K562 (cell line): ENCODE data around the gene LCN12. TPM values are rescaled to one million over a fixed set of nuclear protein-coding genes. Genes with fewer than 3 reads are reported as not detected.

Experiments
- BHLHE40 ChIP-seq: IDR thresholded peaks from 2 replicates; pipeline ENCODE4 v1.6.1; 2011; ENCODE audit warnings: low read length, improper control_type of control experiment
- BRF2 ChIP-seq: IDR thresholded peaks from 3 replicates; pipeline ENCODE4 v1.6.1; 2011; ENCODE audit warnings: borderline replicate concordance, mild to moderate bottlenecking; ENCODE audit not compliant: insufficient read length, insufficient read depth
- CCNT2 ChIP-seq: IDR thresholded peaks from 2 replicates; pipeline ENCODE4 v1.6.1; 2011; ENCODE audit warnings: borderline replicate concordance, low read depth, mild to moderate bottlenecking, moderate library complexity, mixed read lengths, low read length; ENCODE audit not compliant: insufficient read length; ENCODE audit errors: extremely low read depth
- ELF4 ChIP-seq: fragments of 450-650 bp; formaldehyde crosslinking; IDR thresholded peaks from 2 replicates; pipeline ENCODE4 v1.4.0; 2022; ENCODE audit warnings: missing genetic modification characterization
- FOXM1 ChIP-seq, 2 experiments: fragments of 450-650 bp in 1 of 2; sonication (generic) in 1 of 2; formaldehyde crosslinking in 1 of 2; IDR thresholded peaks; 2 replicates each; pipeline versions ENCODE4 v1.6.1 to v1.9.0; 2017 to 2022; ENCODE audit warnings: low read depth in 2 of 2, mild to moderate bottlenecking in 2 of 2, missing genetic modification reagents in 1 of 2, moderate library complexity in 1 of 2
- HDAC1 ChIP-seq, 2 experiments: fragments of 450-650 bp; IDR thresholded peaks; 2 replicates each; pipeline ENCODE4 v1.6.1; 2016 to 2017; ENCODE audit warnings: inconsistent platforms in 1 of 2, mild to moderate bottlenecking in 1 of 2, moderate library complexity in 1 of 2
- HDAC2 ChIP-seq: fragments of 450-650 bp; IDR thresholded peaks from 2 replicates; pipeline ENCODE4 v1.6.1; 2016; ENCODE audit warnings: mild to moderate bottlenecking
- HMG20A ChIP-seq: fragments of 450-650 bp; formaldehyde crosslinking; conservative IDR thresholded peaks from 2 replicates; pipeline ENCODE4 v1.4.0; 2020; ENCODE audit warnings: mild to moderate bottlenecking, mixed read lengths
- HNRNPUL1 ChIP-seq: fragments of 200-400 bp; formaldehyde crosslinking; IDR thresholded peaks from 2 replicates; pipeline ENCODE4 v1.6.1; 2017; ENCODE audit warnings: low read length
- IRF1 ChIP-seq: sonication (generic); formaldehyde crosslinking; IDR thresholded peaks from 2 replicates; pipeline ENCODE4 v1.8.0; 2022; ENCODE audit warnings: missing genetic modification reagents, mild to moderate bottlenecking, borderline replicate concordance
- NRF1 ChIP-seq, 2 experiments: fragments of 450-650 bp; IDR thresholded peaks in 1 of 2; conservative IDR thresholded peaks in 1 of 2; 2 replicates each; pipeline ENCODE4 v1.6.1; 2014; ENCODE audit warnings: mild to moderate bottlenecking in 2 of 2
- RAD21 ChIP-seq, 2 experiments: fragments of 250-450 bp in 1 of 2; fragments of 450-650 bp in 1 of 2; sonication (Bioruptor Pico) in 1 of 2; formaldehyde crosslinking in 1 of 2; IDR thresholded peaks in 1 of 2; conservative IDR thresholded peaks in 1 of 2; 2 replicates each; pipeline versions ENCODE4 v1.4.0 to v1.8.0; 2020 to 2022; ENCODE audit warnings: mild to moderate bottlenecking in 2 of 2, moderate library complexity in 1 of 2
- RHOXF2B ChIP-seq: fragments of 250-450 bp; sonication (Bioruptor Pico); conservative IDR thresholded peaks from 2 replicates; pipeline ENCODE4 v1.5.1; 2021
- SAP30 ChIP-seq: fragments of 200-600 bp; sonication (generic); IDR thresholded peaks from 2 replicates; pipeline ENCODE4 v1.6.1; 2012; ENCODE audit warnings: borderline replicate concordance, low read depth, mild to moderate bottlenecking, moderate library complexity, low read length, control low read depth, inconsistent platforms; ENCODE audit not compliant: insufficient read depth, poor library complexity, severe bottlenecking
- TEAD2 ChIP-seq: fragments of 450-650 bp; IDR thresholded peaks from 2 replicates; pipeline ENCODE4 v1.6.1; 2016; ENCODE audit warnings: missing genetic modification characterization, control low read depth, missing compliant biosample characterization
- UBTF ChIP-seq, 2 experiments: IDR thresholded peaks; 2 replicates each; pipeline ENCODE4 v1.6.1; 2012; ENCODE audit warnings: improper control_type of control experiment in 2 of 2, low read depth in 2 of 2, low read length in 2 of 2, borderline replicate concordance in 1 of 2
- ZNF785 ChIP-seq: fragments of 250-450 bp; sonication (Bioruptor Pico); IDR thresholded peaks from 2 replicates; pipeline ENCODE4 v1.4.0; 2020; ENCODE audit warnings: mild to moderate bottlenecking
- ZNF79 ChIP-seq: fragments of 250-450 bp; sonication (Bioruptor Pico); IDR thresholded peaks from 2 replicates; pipeline ENCODE4 v1.4.0; 2020; ENCODE audit warnings: low read depth, mild to moderate bottlenecking, moderate library complexity
- polyA plus RNA-seq, 8 experiments: library from polyadenylated mRNA; depleted of rRNA in 4 of 8; stranded (reverse) in 5 of 8; unstranded in 3 of 8; fragments of >200 nt; fragmentation: Nextera tagmentation in 2 of 8; fragmentation: Illumina TruSeq in 1 of 8; extraction: Ambion mirVana in 2 of 8; extraction: Trizol in 1 of 8; gene quantifications; 2 replicates each; pipeline versions ENCODE4 v1.2.1 to v1.2.3, GENCODE V29; 2011 to 2014; ENCODE audit warnings: inconsistent platforms in 1 of 8, missing spikeins in 1 of 8
- total RNA-seq, 7 experiments: library from RNA; depleted of rRNA in 6 of 7; stranded (reverse); fragments of >200 nt in 6 of 7; fragmentation: Illumina TruSeq in 2 of 7; extraction: Trizol in 2 of 7; gene quantifications; 2 replicates each; pipeline versions ENCODE4 v1.2.1 to v1.2.3, GENCODE V29; 2011 to 2021; ENCODE audit warnings: low replicate concordance in 1 of 7

Gene LCN12
- total and polyA plus RNA-seq, 9 of the 15 experiments (the other 6 are each of a cell fraction or from before 2014, with no cell fraction given): 0.05 TPM; not detected in 8

- TF ChIP-seq RHOXF2B (no peak), IRF1 (CRISPR knock-in tag) (no peak), BRF2 (no peak), FOXM1 (IDR thresholded peaks at IDR 0.05; ENCODE audit: low read depth) (no peak), FOXM1 (CRISPR knock-in tag; IDR thresholded peaks at IDR 0.05; ENCODE audit: low read depth) (no peak), HMG20A (no peak), ZNF785 (CRISPR knock-in tag) (no peak), RAD21 (CRISPR knock-in tag; conservative IDR thresholded peaks at IDR 0.05 in 1 of 2, IDR thresholded peaks at IDR 0.05 in 1 of 2) (no peak), NRF1 (conservative IDR thresholded peaks at IDR 0.05 in 1 of 2, IDR thresholded peaks at IDR 0.05 in 1 of 2) (peak; percentile 51 to 60; a peak in 3 of 4 replicates), CCNT2 (peak; percentile 14), UBTF (IDR thresholded peaks at IDR 0.05; ENCODE audit: borderline replicate concordance in 1 of 2, low read depth in 2 of 2, low read length in 2 of 2) (peak; percentile 16 to 55; a peak in 2 of 4 replicates), SAP30 (no peak), HDAC2 (0 out of 2 replicates have a peak, but pooled peaks have one; percentile 23), HDAC1 (IDR thresholded peaks at IDR 0.05) (peak in 1 of 2 experiments; percentile 49; a peak in 1 of 4 replicates), BHLHE40 (no peak), TEAD2 (tag) (no peak), ZNF79 (no peak), HNRNPUL1 (no peak), ELF4 (peak; percentile 49; the same call in 1 of the 2 replicates)
These were observed 8.5 kb upstream of the LCN12 start (continued) for GRCh38 chr9:136943291-136944211.
